Tibial artery (tissue), 4 donors: ENCODE results near the gene UBE2C.

Experiments
- DNase-seq, 2 donors: peaks; one replicate each; pipeline ENCODE4 v3.0.0-alpha.2; 2019
- H3K27ac ChIP-seq, 2 donors: fragments of 200-600 bp; sonication (generic) in 1 of 2; 1 replicate in 1 of 2; 2 replicates in 1 of 2; pipeline ENCODE4 v1.5.1; 2018 to 2019; ENCODE audit warnings: mild to moderate bottlenecking in 1 of 2
- H3K27me3 ChIP-seq, 2 donors: fragments of 200-600 bp; sonication (generic) in 1 of 2; one replicate each; pipeline versions ENCODE4 v1.5.1 to v1.6.0; 2016 to 2019
- H3K36me3 ChIP-seq, 3 donors: fragments of 200-600 bp; sonication (generic) in 2 of 3; one replicate each; pipeline ENCODE4 v1.5.1; 2016 to 2019; ENCODE audit warnings: mild to moderate bottlenecking in 2 of 3
- H3K4me1 ChIP-seq, 4 donors: fragments of 200-600 bp; sonication (generic) in 2 of 4; 1 replicate in 3 of 4; 2 replicates in 1 of 4; pipeline ENCODE4 v1.5.1; 2016 to 2019
- H3K4me3 ChIP-seq, 2 donors: fragments of 200-600 bp; sonication (generic) in 1 of 2; 1 replicate in 1 of 2; 2 replicates in 1 of 2; pipeline ENCODE4 v1.5.1; 2018 to 2019; ENCODE audit warnings: mild to moderate bottlenecking in 2 of 2
- H3K9me3 ChIP-seq, 3 donors: fragments of 200-600 bp; sonication (generic) in 1 of 3; one replicate each; pipeline ENCODE4 v1.5.1; 2016 to 2019
- CTCF ChIP-seq, 2 experiments: fragments of 200-600 bp in 1 of 2; fragments of 450-650 bp in 1 of 2; IDR thresholded peaks; one replicate each; pipeline ENCODE4 v1.5.1; 2017 to 2019; ENCODE audit warnings: antibody characterized with exemption in 2 of 2, mild to moderate bottlenecking in 1 of 2, moderate library complexity in 1 of 2
- intact Hi-C: fragments of 100-400 bp; cut with DNase I; formaldehyde crosslinking; loops from one replicate; pipeline ENCODE4 v1.15.0; 2023; ENCODE audit warnings: low total_unique reads

UBE2C gene

DNA sequence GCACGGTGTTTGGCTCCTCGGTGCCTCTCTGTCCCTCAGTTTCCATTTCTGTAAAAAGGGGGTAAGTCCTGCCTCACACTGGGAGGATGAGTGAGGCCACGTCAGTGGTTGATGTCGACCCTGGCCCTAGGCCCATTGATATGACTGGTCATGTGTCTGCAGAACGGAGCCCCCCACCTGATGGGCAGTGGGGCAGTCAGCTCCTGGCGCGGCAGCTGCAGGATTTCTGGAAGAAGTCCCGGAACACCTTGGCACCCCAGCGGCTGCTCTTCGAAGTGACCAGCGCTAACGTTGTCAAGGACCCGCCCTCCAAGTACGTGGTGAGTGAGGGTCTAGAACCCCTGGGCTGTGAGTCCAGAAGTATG is 22.3 kb downstream of the UBE2C start:
- peak overlapping the region; percentile 72 to 83 for H3K4me3 ChIP-seq
- H3K36me3 ChIP-seq: peaks cover 7 to 19% (median 10%) of the 10 kb centered on the region in 3 donors
- intact Hi-C loops: no loop called here
- DNase-seq: no peak
- H3K9me3 ChIP-seq: no peaks in the 10 kb centered on the region
- H3K4me1 ChIP-seq: peaks cover 0 to 70% (median 34%) of the 10 kb centered on the region in 4 donors
- H3K27me3 ChIP-seq: no peaks in the 10 kb centered on the region
- peak overlapping the region; percentile 93 to 97 for H3K27ac ChIP-seq
- no peak for TF ChIP-seq CTCF (IDR thresholded peaks at IDR 0.05)

- Histone ChIP-seq H3K9me3 (no peaks in the 10 kb centered on the region), H3K4me3 (peak overlapping the region; percentile 72 to 83), H3K27me3 (no peaks in the 10 kb centered on the region), H3K4me1 (peaks cover 0 to 68% (median 34%) of the 10 kb centered on the region in 4 donors), H3K27ac (peak overlapping the region; percentile 93 to 97), H3K36me3 (peaks cover 7 to 25% (median 15%) of the 10 kb centered on the region in 3 donors)
- no peak for DNase-seq
- intact Hi-C loops: no loop called here
- TF ChIP-seq CTCF (IDR thresholded peaks at IDR 0.05): no peak
These were observed 22.9 kb downstream of the UBE2C start for GRCh38 chr20:45835329-45835765.

DNA sequence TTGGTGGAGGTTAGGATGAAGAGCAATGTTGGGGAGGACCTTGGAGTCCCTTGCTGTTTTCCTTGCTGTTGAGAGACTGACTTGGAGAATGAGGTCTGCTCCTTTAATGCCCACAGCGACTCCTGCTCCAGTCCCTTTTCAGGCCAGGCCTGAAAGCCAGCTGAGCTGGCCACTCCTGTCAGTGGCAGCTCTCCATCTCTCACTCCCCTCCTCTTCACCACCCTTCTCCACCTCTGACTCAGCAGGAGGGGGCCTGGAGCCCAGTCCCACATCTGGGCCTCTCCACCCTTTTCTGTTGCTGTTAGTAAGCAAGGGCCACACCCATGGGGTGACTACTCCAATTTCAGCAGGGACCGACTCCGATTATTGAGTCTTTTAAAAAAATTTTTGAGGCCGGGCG is 23.4 kb downstream of the UBE2C start:
- intact Hi-C loops: no loop called here
- Histone ChIP-seq H3K27me3 (no peaks in the 10 kb centered on the region), H3K36me3 (peaks cover 12 to 29% (median 20%) of the 10 kb centered on the region in 3 donors), H3K27ac (peak overlapping the region; percentile 93 to 97), H3K9me3 (no peaks in the 10 kb centered on the region), H3K4me1 (peaks cover 0 to 71% (median 36%) of the 10 kb centered on the region in 4 donors), H3K4me3 (peak overlapping the region; percentile 72 to 83)
- no peak for TF ChIP-seq CTCF (IDR thresholded peaks at IDR 0.05)
- peak; percentile 80 to 86 for DNase-seq

DNA sequence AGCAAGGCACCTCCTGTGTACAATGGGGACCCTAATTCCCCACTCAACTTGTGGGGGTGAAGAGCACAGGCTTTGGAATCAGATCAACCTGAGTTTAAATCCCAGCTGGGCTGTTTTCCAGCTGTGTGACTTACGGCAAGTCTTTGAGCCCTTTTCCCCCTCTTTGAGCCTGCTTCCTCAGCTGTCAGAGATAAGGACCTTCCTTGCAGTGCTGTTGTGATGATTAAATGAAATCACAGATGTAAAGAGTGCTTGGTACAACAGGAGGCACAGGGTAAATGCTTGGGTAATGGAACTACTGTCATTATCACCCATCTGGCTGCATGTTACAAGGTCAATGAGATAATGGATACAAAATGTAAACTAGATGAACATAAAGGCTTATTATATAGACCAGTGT is 24.4 kb downstream of the UBE2C start:
- no peak for DNase-seq
- Histone ChIP-seq H3K36me3 (peaks cover 21 to 40% (median 30%) of the 10 kb centered on the region in 3 donors), H3K4me3 (peak overlapping the region in 1 of 2 donors; percentile 20), H3K9me3 (no peaks in the 10 kb centered on the region), H3K4me1 (peaks cover 0 to 75% (median 37%) of the 10 kb centered on the region in 4 donors), H3K27me3 (no peaks in the 10 kb centered on the region), H3K27ac (peak overlapping the region; percentile 41 to 97)
- intact Hi-C loops: no loop called here
- no peak for TF ChIP-seq CTCF (IDR thresholded peaks at IDR 0.05)

DNA sequence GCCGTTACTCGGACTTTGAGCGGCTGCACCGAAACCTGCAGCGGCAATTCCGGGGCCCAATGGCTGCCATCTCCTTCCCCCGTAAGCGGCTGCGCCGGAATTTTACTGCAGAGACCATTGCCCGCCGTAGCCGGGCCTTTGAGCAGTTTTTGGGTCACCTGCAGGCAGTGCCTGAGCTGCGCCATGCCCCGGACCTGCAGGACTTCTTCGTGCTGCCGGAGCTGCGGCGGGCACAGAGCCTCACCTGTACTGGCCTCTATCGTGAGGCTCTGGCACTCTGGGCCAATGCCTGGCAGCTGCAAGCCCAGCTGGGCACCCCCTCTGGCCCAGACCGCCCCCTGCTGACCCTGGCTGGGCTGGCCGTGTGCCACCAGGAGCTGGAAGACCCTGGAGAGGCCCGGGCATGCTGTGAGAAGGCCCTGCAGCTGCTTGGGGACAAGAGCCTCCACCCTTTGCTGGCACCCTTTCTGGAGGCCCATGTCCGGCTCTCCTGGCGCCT is 28.3 kb downstream of the UBE2C start:
- H3K4me1 ChIP-seq: peaks cover 0 to 63% (median 15%) of the 10 kb centered on the region in 4 donors
- TF ChIP-seq CTCF (IDR thresholded peaks at IDR 0.05): no peak
- no peaks in the 10 kb centered on the region for H3K9me3 ChIP-seq
- H3K36me3 ChIP-seq: peaks cover 42 to 78% (median 61%) of the 10 kb centered on the region in 3 donors
- H3K27me3 ChIP-seq: no peaks in the 10 kb centered on the region
- intact Hi-C loops: no loop called here
- DNase-seq: no peak
- H3K4me3 ChIP-seq: no peak overlapping the region
- H3K27ac ChIP-seq: peak overlapping the region; percentile 8 to 44
